Measurements from ENCODE around the gene CDC27. TPM values are rescaled to one million over a fixed set of nuclear protein-coding genes. Genes with fewer than 3 reads are reported as not detected.
A peak's percentile ranks its signal among the peaks of the same experiment; 100 is the strongest.

The CDC27 gene
- polyA plus RNA-seq, 3 donors = 19.7 to 52.0 (median 33.0) TPM

- TF ChIP-seq CTCF (IDR thresholded peaks at IDR 0.05) = no peak
- Mint-ChIP-seq H3K4me1 (peaks cover 18% of the 10 kb centered on the region), H3K36me3 (peaks cover 26 to 52% of the 10 kb centered on the region in 2 donors), H3K9me3 (no peaks in the 10 kb centered on the region), H3K27me3 (ENCODE audit: low read depth in 3 of 3) (no peaks in the 10 kb centered on the region), H3K4me3 (no peak overlapping the region), H3K27ac (peak overlapping the region in 2 of 7 donors; percentile 4 to 33)
- no peak overlapping the region for H2AFZ ChIP-seq (ENCODE audit: insufficient read depth, low read depth, low read length, poor library complexity, severe bottlenecking)
- WGBS (ENCODE audit: insufficient coverage) = 100% methylated on average over 1 of the region's 1 CpG
- peak overlapping the region in 1 of 2 donors; percentile 9 for H3K27ac ChIP-seq (ENCODE audit: low read depth in 1 of 2, low read length in 2 of 2)
- peaks cover 100% of the 10 kb centered on the region for H3K79me2 ChIP-seq (ENCODE audit: insufficient read depth, low read length)
- peaks cover 95% of the 10 kb centered on the region for H4K20me1 ChIP-seq (ENCODE audit: insufficient read depth, low read length)
- no peak overlapping the region for H3K4me2 ChIP-seq (replicated peaks; ENCODE audit: extremely low read depth, low read length, poor library complexity, severe bottlenecking)
- H3K36me3 ChIP-seq (replicated peaks in 1 of 2; ENCODE audit: control insufficient read depth in 1 of 2, insufficient read depth in 2 of 2, low read length in 2 of 2) = peaks cover 41 to 64% of the 10 kb centered on the region in 2 donors
- H3K9ac ChIP-seq (ENCODE audit: insufficient read depth, low read length, poor library complexity, severe bottlenecking) = no peak overlapping the region
- peaks cover 0 to 2% of the 10 kb centered on the region in 2 donors for H3K4me1 ChIP-seq (ENCODE audit: control insufficient read depth in 1 of 2, insufficient read depth in 2 of 2, low read length in 2 of 2)
- no peaks in the 10 kb centered on the region for H3K27me3 ChIP-seq (ENCODE audit: control insufficient read depth in 2 of 2, insufficient read depth in 2 of 2, low read length in 2 of 2)
- no peaks in the 10 kb centered on the region for H3K9me3 ChIP-seq (replicated peaks in 1 of 2; ENCODE audit: control insufficient read depth in 1 of 2, insufficient read depth in 1 of 2, low read length in 2 of 2)
- intact Hi-C loops (cut with micrococcal nuclease) = no loop called here
- H3K4me3 ChIP-seq (replicated peaks in 1 of 3; ENCODE audit: low read depth in 2 of 3, low read length in 3 of 3) = no peak overlapping the region
- no peak for DNase-seq
These were observed 8.8 kb downstream of the CDC27 start for GRCh38 chr17:47180337-47180736.

- Histone ChIP-seq H4K20me1 (ENCODE audit: insufficient read depth, low read length) (peaks cover 96% of the 10 kb centered on the region), H3K4me3 (replicated peaks in 1 of 3; ENCODE audit: low read depth in 2 of 3, low read length in 3 of 3) (no peak overlapping the region), H3K27ac (ENCODE audit: low read depth in 1 of 2, low read length in 2 of 2) (peak overlapping the region in 1 of 2 donors; percentile 41), H2AFZ (ENCODE audit: insufficient read depth, low read depth, low read length, poor library complexity, severe bottlenecking) (no peak overlapping the region), H3K4me1 (ENCODE audit: control insufficient read depth in 1 of 2, insufficient read depth in 2 of 2, low read length in 2 of 2) (peaks cover 0 to 8% of the 10 kb centered on the region in 2 donors), H3K9me3 (replicated peaks in 1 of 2; ENCODE audit: control insufficient read depth in 1 of 2, insufficient read depth in 1 of 2, low read length in 2 of 2) (no peaks in the 10 kb centered on the region), H3K4me2 (replicated peaks; ENCODE audit: extremely low read depth, low read length, poor library complexity, severe bottlenecking) (no peak overlapping the region), H3K36me3 (replicated peaks in 1 of 2; ENCODE audit: control insufficient read depth in 1 of 2, insufficient read depth in 2 of 2, low read length in 2 of 2) (peaks cover 44 to 76% of the 10 kb centered on the region in 2 donors), H3K79me2 (ENCODE audit: insufficient read depth, low read length) (peaks cover 100% of the 10 kb centered on the region), H3K9ac (ENCODE audit: insufficient read depth, low read length, poor library complexity, severe bottlenecking) (no peak overlapping the region), H3K27me3 (ENCODE audit: control insufficient read depth in 2 of 2, insufficient read depth in 2 of 2, low read length in 2 of 2) (no peaks in the 10 kb centered on the region)
- intact Hi-C loops (cut with micrococcal nuclease) = no loop called here
- peaks cover 20% of the 10 kb centered on the region for H3K4me1 Mint-ChIP-seq
- DNase-seq = no peak
- H3K27ac Mint-ChIP-seq = peak overlapping the region in 1 of 7 donors; percentile 37
- H3K4me3 Mint-ChIP-seq = no peak overlapping the region
- H3K36me3 Mint-ChIP-seq = peaks cover 31 to 61% of the 10 kb centered on the region in 2 donors
- WGBS (ENCODE audit: insufficient coverage) = 100% methylated on average over 1 of the region's 3 CpGs
- TF ChIP-seq CTCF (IDR thresholded peaks at IDR 0.05) = no peak
- peaks cover 0 to 4% (median 2%) of the 10 kb centered on the region in 7 donors for H3K9me3 Mint-ChIP-seq
- no peaks in the 10 kb centered on the region for H3K27me3 Mint-ChIP-seq (ENCODE audit: low read depth in 3 of 3)
These were observed 10.0 kb downstream of the CDC27 start for GRCh38 chr17:47179141-47179540.
